ENCODE measurements around the gene KLHL3.

The KLHL3 gene

DNA sequence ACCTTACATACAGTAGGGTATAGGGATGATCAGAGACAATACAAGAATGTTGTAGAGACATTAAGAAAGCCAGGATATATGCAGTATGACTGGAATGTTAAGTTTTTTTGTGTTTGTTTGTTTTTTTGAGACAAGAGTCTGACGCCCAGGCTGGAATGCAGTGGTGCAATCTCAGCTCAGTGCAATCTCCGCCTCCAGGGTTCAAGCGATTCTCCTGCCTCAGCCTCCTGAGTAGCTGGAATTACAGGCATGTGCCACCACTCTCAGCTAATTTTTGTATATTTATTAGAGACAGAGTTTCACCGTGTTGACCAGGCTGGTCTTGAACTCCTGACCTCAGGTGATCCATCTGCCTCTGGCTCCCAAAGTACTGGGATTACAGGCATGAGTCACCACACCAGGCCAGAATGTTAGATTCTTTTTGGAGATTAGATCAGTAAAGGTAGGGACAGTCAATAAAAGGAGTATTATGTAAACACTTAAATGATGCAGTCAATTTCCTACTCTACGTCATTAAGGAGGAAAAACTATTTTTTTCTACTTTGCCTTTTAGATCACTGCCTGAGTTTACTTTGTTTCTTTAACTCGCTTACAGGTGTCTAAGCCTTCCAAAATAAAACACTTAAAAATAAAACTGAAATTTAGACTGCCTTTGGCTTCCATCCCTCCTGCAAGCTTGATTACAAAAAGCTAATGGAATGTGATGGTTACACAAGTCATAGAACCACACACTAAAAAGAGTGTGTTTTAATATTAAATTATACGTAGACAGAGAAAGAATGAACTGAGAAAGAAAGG is 25.0 kb upstream of the KLHL3 start:
- H3K27me3 ChIP-seq (replicated peaks in 2 of 5; ENCODE audit: control insufficient read depth in 4 of 5, insufficient read depth in 5 of 5, low read length in 4 of 5), result no peaks in the 10 kb centered on the region

DNA sequence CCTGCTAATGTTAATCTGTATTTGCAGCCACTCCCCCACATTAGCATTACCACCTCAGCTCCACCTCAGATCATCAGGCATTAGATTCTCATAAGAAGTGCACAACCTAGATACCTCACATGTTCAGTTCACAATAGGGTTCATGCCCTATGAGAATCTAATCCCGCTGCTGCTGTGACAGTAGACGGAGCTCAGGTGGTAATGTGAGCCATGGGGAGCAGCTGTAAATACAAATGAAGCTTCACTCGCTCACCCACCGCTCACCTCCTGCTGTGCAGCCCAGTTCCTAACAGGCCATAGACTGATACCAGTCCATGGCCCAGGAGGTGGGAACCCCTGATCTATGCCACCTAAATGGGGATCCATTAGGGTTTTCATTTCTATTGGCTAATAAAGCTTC is 24.4 kb upstream of the KLHL3 start:
- POLR2A ChIA-PET, result no interaction called here

More for the DNA sequence above, 25.0 kb upstream of the KLHL3 start:
- Histone ChIP-seq H3K4me3 (ENCODE audit: control insufficient read depth in 1 of 7, extremely low read depth in 1 of 7, insufficient read depth in 4 of 7, low read depth in 2 of 7, low read length in 6 of 7) (no peak overlapping the region), H3K4me1 (ENCODE audit: control extremely low read depth in 1 of 4, control insufficient read depth in 4 of 4, insufficient read depth in 4 of 4, low read length in 3 of 4) (no peaks in the 10 kb centered on the region), H3K9me3 (ENCODE audit: control extremely low read depth in 1 of 5, control insufficient read depth in 4 of 5, insufficient read depth in 2 of 5, low read depth in 1 of 5, low read length in 4 of 5) (no peaks in the 10 kb centered on the region), H3K27ac (ENCODE audit: insufficient read depth in 1 of 2, low read depth in 1 of 2, low read length in 2 of 2, poor library complexity in 1 of 2, severe bottlenecking in 2 of 2) (no peak overlapping the region), H3K36me3 (ENCODE audit: control insufficient read depth in 4 of 4, insufficient read depth in 4 of 4, low read length in 3 of 4) (no peaks in the 10 kb centered on the region)
- DNase-seq, result no peak
- ChIA-PET POLR2A (interaction anchor here (0.6 kb wide), 1 partner anchor 112 kb away, joined by 3 read pairs; no protein-coding TSS in a partner anchor), CTCF (interaction anchor here (0.7 to 0.9 kb wide), 2 partner anchors 10 to 13 kb away, joined by 3 to 4 read pairs; no protein-coding TSS in a partner anchor)
- 100% methylated on average over 3 of the region's 7 CpGs for whole genome bisulfite sequencing (ENCODE audit: insufficient coverage)

DNA sequence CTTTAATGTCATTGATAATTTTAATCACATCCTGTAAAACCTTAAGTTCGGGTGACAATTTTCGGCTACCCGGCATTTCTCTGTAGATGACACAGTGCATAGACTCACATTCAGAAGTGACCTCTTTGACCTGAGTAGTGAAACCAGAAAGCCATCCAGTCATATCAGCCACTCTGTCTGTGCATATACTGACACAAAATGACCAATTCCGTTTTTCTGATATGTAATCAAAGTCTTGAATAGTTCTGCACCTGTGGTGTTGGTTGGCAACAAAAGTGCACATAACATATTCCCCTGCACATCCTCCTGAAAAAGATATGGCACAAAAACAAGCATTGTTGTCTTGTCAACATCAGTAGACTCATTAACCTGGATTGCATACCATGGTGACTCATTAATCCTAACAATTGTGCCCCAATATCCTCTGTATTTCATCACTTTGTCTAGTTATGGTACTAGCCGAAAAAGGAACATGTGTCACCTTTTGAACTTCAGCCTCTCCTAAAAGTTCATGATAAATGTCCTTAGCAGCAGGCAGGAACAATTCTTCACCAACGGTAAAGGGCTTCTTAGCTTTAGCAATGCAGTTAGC is 22.9 kb upstream of the KLHL3 start:
- no peak for DNase-seq
- no peak overlapping the region for H3K27ac ChIP-seq (ENCODE audit: insufficient read depth in 1 of 2, low read depth in 1 of 2, low read length in 2 of 2, poor library complexity in 1 of 2, severe bottlenecking in 2 of 2)
- ChIA-PET CTCF (no interaction called here), POLR2A (no interaction called here)
- H3K4me3 ChIP-seq (ENCODE audit: control insufficient read depth in 1 of 7, extremely low read depth in 1 of 7, insufficient read depth in 4 of 7, low read depth in 2 of 7, low read length in 6 of 7), result no peak overlapping the region
- H3K4me1 ChIP-seq (ENCODE audit: control extremely low read depth in 1 of 4, control insufficient read depth in 4 of 4, insufficient read depth in 4 of 4, low read length in 3 of 4), result peaks cover 0 to 6% (median 1%) of the 10 kb centered on the region in 4 experiments
- H3K27me3 ChIP-seq (replicated peaks in 2 of 5; ENCODE audit: control insufficient read depth in 4 of 5, insufficient read depth in 5 of 5, low read length in 4 of 5), result no peaks in the 10 kb centered on the region
- no peaks in the 10 kb centered on the region for H3K9me3 ChIP-seq (ENCODE audit: control extremely low read depth in 1 of 5, control insufficient read depth in 4 of 5, insufficient read depth in 2 of 5, low read depth in 1 of 5, low read length in 4 of 5)
- WGBS (ENCODE audit: insufficient coverage), result 97% methylated on average over 6 of the region's 6 CpGs
- H3K36me3 ChIP-seq (ENCODE audit: control insufficient read depth in 4 of 4, insufficient read depth in 4 of 4, low read length in 3 of 4), result no peaks in the 10 kb centered on the region

More for the DNA sequence above, 24.4 kb upstream of the KLHL3 start:
- Histone ChIP-seq H3K27ac (ENCODE audit: insufficient read depth in 1 of 2, low read depth in 1 of 2, low read length in 2 of 2, poor library complexity in 1 of 2, severe bottlenecking in 2 of 2) (no peak overlapping the region), H3K9me3 (ENCODE audit: control extremely low read depth in 1 of 5, control insufficient read depth in 4 of 5, insufficient read depth in 2 of 5, low read depth in 1 of 5, low read length in 4 of 5) (no peaks in the 10 kb centered on the region), H3K4me1 (ENCODE audit: control extremely low read depth in 1 of 4, control insufficient read depth in 4 of 4, insufficient read depth in 4 of 4, low read length in 3 of 4) (peaks cover 0 to under 1% (median 0%) of the 10 kb centered on the region in 4 experiments), H3K4me3 (ENCODE audit: control insufficient read depth in 1 of 7, extremely low read depth in 1 of 7, insufficient read depth in 4 of 7, low read depth in 2 of 7, low read length in 6 of 7) (no peak overlapping the region), H3K36me3 (ENCODE audit: control insufficient read depth in 4 of 4, insufficient read depth in 4 of 4, low read length in 3 of 4) (no peaks in the 10 kb centered on the region), H3K27me3 (replicated peaks in 2 of 5; ENCODE audit: control insufficient read depth in 4 of 5, insufficient read depth in 5 of 5, low read length in 4 of 5) (no peaks in the 10 kb centered on the region)
- CTCF ChIA-PET, result interaction anchor here (0.7 to 1.2 kb wide), 4 partner anchors 9 to 41 kb away, joined by 3 to 4 read pairs (median 3); no protein-coding TSS in a partner anchor
- DNase-seq, result no peak
- 89% methylated on average over 4 of the region's 4 CpGs for WGBS (ENCODE audit: insufficient coverage)

DNA sequence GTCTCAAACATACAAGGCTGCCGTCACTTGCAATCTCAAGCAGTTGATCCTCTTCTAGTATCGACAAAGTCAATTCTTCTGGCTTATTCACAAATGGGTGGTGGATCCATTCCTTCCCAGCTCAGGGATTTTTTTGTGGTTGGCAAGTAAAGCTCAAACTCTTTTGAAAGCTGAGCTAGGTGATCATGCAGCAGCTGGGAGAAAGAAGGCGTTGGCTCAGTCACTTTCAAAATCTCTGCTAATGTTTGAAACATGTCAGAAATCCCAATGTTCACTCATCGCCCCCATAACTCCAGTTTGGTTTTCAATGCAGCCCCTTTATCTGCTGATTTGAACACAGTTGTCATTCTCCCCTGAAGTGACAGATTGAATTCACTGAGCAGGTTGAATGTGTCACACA is 22.2 kb upstream of the KLHL3 start:
- ChIA-PET CTCF (no interaction called here), POLR2A (no interaction called here)
- Histone ChIP-seq H3K36me3 (ENCODE audit: control insufficient read depth in 4 of 4, insufficient read depth in 4 of 4, low read length in 3 of 4) (no peaks in the 10 kb centered on the region), H3K4me1 (ENCODE audit: control extremely low read depth in 1 of 4, control insufficient read depth in 4 of 4, insufficient read depth in 4 of 4, low read length in 3 of 4) (peaks cover 0 to 6% (median 3%) of the 10 kb centered on the region in 4 experiments), H3K9me3 (ENCODE audit: control extremely low read depth in 1 of 5, control insufficient read depth in 4 of 5, insufficient read depth in 2 of 5, low read depth in 1 of 5, low read length in 4 of 5) (no peaks in the 10 kb centered on the region), H3K27me3 (replicated peaks in 2 of 5; ENCODE audit: control insufficient read depth in 4 of 5, insufficient read depth in 5 of 5, low read length in 4 of 5) (no peaks in the 10 kb centered on the region), H3K27ac (ENCODE audit: insufficient read depth in 1 of 2, low read depth in 1 of 2, low read length in 2 of 2, poor library complexity in 1 of 2, severe bottlenecking in 2 of 2) (no peak overlapping the region), H3K4me3 (ENCODE audit: control insufficient read depth in 1 of 7, extremely low read depth in 1 of 7, insufficient read depth in 4 of 7, low read depth in 2 of 7, low read length in 6 of 7) (no peak overlapping the region)
- DNase-seq, result no peak
- WGBS (ENCODE audit: insufficient coverage), result 100% methylated on average over 3 of the region's 4 CpGs

GRCh38 chr5:137757634-137758033 is 21.7 kb upstream of the KLHL3 start:
- Histone ChIP-seq H3K36me3 (ENCODE audit: control insufficient read depth in 4 of 4, insufficient read depth in 4 of 4, low read length in 3 of 4) (peaks cover 0 to 2% (median 0%) of the 10 kb centered on the region in 4 experiments), H3K27ac (ENCODE audit: insufficient read depth in 1 of 2, low read depth in 1 of 2, low read length in 2 of 2, poor library complexity in 1 of 2, severe bottlenecking in 2 of 2) (no peak overlapping the region), H3K4me1 (ENCODE audit: control extremely low read depth in 1 of 4, control insufficient read depth in 4 of 4, insufficient read depth in 4 of 4, low read length in 3 of 4) (peaks cover 0 to 8% (median 4%) of the 10 kb centered on the region in 4 experiments), H3K27me3 (replicated peaks in 2 of 5; ENCODE audit: control insufficient read depth in 4 of 5, insufficient read depth in 5 of 5, low read length in 4 of 5) (no peaks in the 10 kb centered on the region), H3K9me3 (ENCODE audit: control extremely low read depth in 1 of 5, control insufficient read depth in 4 of 5, insufficient read depth in 2 of 5, low read depth in 1 of 5, low read length in 4 of 5) (no peaks in the 10 kb centered on the region), H3K4me3 (ENCODE audit: control insufficient read depth in 1 of 7, extremely low read depth in 1 of 7, insufficient read depth in 4 of 7, low read depth in 2 of 7, low read length in 6 of 7) (no peak overlapping the region)
- POLR2A ChIA-PET, result no interaction called here
- DNase-seq, result no peak
- CTCF ChIA-PET, result no interaction called here
- WGBS (ENCODE audit: insufficient coverage), result 100% methylated on average over 1 of the region's 5 CpGs

DNA sequence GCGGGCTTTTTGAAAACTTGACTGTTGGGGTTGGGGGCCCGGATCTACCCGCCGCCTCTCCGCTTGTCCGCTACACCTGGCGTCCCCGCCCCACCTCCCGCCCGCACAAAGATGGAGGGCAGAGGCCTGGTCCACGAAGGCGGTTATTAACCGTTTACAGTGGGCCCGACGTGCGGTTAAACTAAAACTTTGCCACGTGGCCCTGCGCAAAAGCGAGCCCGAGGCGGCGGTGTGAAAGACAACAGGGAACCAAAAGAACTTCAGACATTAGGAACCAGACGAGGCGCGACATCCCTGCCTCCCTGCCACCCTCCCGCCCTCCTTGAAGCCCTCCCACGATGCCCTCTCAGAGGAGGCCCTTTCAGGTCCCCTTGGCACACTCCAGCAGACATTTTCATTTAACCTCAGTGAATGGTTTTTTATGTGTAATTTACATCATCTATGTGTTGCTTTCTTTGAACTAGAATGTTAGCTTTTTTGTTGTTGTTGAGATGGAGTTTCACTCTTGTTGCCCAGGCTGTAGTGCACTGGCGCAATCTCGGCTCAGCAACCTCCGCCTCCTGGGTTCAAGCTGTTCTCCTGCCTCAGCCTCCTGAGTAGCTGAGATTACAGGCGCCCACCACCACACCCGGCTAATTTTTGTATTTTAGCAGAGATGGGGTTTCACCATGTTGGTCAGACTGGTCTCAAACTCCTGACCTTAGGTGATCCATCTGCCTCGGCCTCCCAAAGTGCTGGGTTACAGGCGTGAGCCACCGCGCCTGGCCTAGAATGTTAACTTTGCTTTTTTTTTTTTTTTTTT is 19.3 kb upstream of the KLHL3 start:
- 23% methylated on average over 22 of the region's 36 CpGs for WGBS (ENCODE audit: insufficient coverage)
- peaks cover 0 to 13% (median 2%) of the 10 kb centered on the region in 4 experiments for H3K36me3 ChIP-seq (ENCODE audit: control insufficient read depth in 4 of 4, insufficient read depth in 4 of 4, low read length in 3 of 4)
- no peaks in the 10 kb centered on the region for H3K9me3 ChIP-seq (ENCODE audit: control extremely low read depth in 1 of 5, control insufficient read depth in 4 of 5, insufficient read depth in 2 of 5, low read depth in 1 of 5, low read length in 4 of 5)
- ChIA-PET CTCF (interaction anchor here (0.8 to 2.5 kb wide), 3 partner anchors 10 to 264 kb away, joined by 3 to 14 read pairs (median 6); no protein-coding TSS in a partner anchor), POLR2A (interaction anchor here (0.6 kb wide), 2 partner anchors 94 to 140 kb away, joined by 3 read pairs; no protein-coding TSS in a partner anchor)
- H3K4me1 ChIP-seq (ENCODE audit: control extremely low read depth in 1 of 4, control insufficient read depth in 4 of 4, insufficient read depth in 4 of 4, low read length in 3 of 4), result peaks cover 9 to 33% (median 23%) of the 10 kb centered on the region in 4 experiments
- H3K27me3 ChIP-seq (replicated peaks in 2 of 5; ENCODE audit: control insufficient read depth in 4 of 5, insufficient read depth in 5 of 5, low read length in 4 of 5), result no peaks in the 10 kb centered on the region
- peak; percentile 80 to 93 (median 91) for DNase-seq
- H3K27ac ChIP-seq (ENCODE audit: insufficient read depth in 1 of 2, low read depth in 1 of 2, low read length in 2 of 2, poor library complexity in 1 of 2, severe bottlenecking in 2 of 2), result peak overlapping the region; percentile 100
- H3K4me3 ChIP-seq (ENCODE audit: control insufficient read depth in 1 of 7, extremely low read depth in 1 of 7, insufficient read depth in 4 of 7, low read depth in 2 of 7, low read length in 6 of 7), result peak overlapping the region; percentile 85 to 100 (median 99)

Data from common myeloid progenitor, CD34-positive (primary cell).